D341Med (cell line): ENCODE results near the gene NDUFB8.
"Not testable (repeated sequence)": the region's sequence is repeated elsewhere in the genome, so short reads cannot be mapped to it uniquely, and the experiment has no call there.

Experiments used
- DNase-seq: peaks from one replicate; pipeline ENCODE4 v3.0.0; 2012; ENCODE audit warnings: low spot score

Gene NDUFB8

DNA sequence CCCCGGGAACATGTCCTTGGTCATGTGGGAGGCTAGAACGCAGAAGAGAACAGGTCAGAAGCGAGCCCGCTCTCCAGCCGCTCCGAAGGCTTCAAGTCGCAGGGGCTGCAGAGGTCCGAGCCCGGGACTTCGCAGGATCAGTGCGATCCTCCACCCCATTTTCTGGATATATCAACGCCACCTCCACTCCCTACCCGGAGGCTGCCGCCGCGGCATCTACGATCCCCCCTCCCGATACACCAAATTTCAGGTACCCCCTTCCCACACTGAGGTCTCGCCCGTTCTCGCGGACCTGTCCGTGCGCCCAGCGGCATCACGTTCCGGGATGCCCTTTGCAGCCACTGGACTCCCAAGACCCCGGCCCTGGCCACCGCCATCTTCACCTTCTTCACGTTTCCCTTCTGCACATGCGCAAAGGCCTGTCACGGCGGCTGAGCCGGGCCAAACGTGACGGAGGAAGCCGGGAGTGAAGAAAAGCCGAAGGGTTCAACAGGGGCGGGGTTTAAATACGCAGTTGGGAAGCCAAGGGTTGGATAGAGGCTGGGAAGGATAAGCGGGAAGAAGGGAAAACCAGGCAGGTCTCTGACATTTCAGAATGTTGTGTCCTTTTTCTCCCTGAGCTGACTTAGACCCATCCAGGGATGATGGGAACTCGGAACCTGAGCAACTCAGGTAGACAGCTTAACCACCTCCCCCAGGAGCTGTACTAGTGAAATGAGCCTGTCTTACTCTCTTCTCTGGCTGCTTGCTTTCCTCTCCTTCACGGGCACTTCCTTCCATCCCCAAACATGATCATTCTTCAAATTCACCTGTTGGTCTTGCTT, at the start of gene NDUFB8:
NDUFB8 (minus strand) TSS at position 397 of the 824 bp plus-strand sequence; CDS start at position 377, 20 bp downstream.
- peak; percentile 84 for DNase-seq

DNA sequence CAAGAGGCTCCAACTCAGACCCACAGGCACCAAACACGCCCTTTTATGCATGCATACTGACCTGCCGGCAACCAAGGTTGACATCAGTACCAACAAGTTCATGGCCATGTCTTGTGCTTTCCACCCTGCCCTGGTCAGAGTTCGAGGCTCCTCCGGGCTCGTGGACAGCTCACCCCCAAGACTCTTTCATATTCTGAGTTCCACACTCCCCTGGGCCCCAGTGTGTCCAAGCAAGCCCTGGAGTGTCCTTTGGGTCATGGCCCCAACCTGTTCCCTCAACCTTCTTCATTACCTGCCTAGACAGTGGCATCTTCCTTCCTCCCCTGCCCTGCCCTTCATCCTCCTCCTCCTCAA, 46.6 kb upstream of the NDUFB8 start:
- no peak for DNase-seq

DNA sequence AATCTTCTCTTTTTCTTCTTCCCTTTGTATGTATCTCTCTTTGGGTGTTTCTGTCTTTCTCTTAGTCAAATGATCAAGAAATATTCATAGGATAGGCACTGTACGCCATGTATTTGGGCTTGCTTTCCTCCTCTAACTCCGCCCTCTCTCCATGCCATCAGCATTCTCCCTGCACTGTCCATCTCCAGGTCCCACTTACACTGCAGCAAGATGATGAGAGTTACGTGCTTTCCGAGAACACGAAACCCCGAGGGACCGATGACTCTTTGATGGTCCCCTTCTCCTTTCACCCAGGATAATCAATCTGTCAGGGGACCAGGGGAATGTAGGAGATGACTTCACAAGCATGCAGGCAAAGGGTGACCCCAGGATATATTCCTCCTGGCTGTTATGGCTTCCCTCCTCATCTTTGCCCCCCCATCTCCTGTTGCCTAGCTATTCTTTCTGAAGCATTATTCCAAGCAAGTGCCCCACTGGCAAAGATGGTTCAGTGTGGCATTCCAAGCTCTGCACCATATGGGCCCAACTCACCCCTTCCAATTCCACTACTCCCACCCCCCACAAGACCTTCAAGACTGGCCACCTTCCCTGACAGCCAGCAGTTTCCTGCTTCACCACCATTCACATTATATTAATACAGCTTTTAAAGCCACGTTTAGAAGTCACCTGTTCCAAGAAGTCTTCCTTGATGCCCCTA, 46.1 kb upstream of the NDUFB8 start:
- DNase-seq, result no peak

DNA sequence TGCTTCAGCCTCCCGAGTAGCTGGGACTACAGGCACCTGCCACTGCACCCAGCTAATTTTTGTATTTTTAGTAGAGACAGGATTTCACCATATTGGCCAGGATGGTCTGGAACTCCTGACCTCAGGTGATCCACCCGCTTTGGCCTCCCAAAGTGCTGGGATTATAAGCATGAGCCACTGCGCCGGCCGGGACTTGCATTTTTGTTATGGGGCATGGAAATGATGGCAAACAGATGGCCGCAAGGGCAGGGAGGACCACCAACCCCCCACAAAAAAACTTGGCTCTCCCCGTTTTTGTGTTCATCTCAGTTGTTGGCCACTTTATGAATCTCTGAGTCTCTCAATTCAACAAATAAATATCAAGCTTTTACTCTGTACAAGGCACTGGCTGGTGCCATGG, 45.5 kb upstream of the NDUFB8 start:
- DNase-seq, result not testable (repeated sequence)

DNA sequence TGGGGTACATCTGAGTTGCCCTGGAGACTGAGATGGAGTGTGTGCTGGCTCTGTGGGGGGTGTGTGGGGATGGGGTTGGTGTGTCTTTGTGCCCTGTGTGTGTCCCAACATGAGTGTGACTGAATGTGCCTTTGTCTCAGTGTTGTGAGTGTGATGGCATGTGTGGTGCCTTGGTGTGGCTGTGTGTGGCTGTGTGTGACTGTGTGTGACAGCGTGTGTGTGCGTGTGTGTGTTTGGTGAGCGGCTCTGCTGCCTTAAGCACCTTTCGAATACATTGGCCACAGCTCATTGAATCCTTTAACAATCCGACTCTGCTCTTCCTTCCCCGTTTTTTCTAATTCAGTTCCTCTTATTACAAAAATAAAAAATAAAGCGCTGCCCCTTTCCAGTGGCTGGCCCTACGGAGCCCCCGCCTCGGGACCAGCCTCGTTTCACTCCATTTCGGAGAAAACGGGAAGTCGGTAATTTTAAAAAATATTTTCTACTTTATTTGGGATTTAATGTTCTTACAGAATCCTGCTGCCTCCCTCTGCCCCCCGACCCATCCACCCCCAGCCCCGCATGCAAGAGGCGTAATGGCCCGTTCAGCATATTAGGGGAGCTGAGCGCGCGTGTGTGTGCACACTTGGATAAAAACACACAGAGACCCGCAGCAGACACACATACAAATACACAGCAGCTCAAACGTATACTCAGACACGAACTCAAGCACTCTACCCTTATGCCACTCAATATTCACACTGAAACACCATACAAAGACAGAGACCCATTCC, 41.6 kb upstream of the NDUFB8 start:
- DNase-seq, result no peak

DNA sequence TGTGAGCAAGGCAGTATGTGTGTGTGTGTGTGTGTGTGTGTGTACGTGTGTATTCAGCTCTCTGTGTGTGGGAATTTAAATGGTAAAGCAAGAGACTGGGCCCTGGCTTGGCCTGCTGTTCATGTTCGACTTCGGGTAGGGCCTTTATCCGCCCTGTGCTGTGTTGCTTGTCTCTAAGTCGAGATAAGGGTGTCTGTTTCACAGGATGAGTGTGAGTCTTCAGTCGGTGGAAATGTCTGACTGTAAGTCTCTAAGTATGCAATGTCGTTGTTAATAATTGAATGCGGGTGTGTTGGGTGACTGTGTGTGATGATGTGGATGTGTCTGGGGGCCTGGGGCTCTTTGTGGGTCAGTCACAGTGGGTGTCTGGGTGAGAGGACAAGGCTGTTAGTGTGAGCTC, 40.8 kb upstream of the NDUFB8 start:
- DNase-seq, result no peak

DNA sequence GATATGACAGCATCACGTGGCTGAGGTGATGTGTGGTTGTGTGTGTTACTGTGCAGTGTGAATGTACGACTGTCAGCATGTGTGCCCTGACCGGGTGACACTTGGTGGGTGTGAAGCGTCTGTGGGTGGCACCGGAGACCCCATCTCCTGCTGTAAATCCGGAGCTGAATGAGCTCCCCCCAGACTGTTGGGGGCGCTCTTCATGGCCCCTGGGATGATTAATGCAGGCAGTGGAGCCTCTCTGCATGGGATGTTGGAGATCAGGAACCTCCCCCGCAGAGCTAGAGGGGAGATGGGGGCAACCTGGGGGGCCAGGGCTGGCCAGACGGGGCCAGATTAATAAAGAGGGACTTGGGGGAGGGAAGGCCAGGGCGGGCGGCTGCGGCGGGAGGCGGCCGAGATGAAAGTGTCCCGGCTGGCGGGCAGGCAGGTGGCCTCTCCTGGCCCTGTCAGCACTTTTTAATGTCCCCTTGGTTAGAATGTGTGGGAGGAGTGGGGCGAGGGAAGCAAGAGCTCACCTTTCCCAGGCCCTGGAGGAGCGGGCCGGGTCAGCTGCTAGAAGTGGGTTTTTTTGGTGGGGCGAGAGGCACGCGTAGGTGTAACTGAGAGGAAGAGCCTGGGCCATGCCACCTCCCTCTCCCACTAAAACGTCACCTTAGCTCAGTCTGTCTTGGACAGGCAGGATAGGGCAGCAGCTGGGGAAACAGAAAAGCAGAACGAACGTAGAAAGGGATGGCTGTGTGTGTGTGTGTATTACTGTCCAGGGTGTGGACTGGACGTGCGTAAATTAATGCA, 40.2 kb upstream of the NDUFB8 start:
- no peak for DNase-seq

DNA sequence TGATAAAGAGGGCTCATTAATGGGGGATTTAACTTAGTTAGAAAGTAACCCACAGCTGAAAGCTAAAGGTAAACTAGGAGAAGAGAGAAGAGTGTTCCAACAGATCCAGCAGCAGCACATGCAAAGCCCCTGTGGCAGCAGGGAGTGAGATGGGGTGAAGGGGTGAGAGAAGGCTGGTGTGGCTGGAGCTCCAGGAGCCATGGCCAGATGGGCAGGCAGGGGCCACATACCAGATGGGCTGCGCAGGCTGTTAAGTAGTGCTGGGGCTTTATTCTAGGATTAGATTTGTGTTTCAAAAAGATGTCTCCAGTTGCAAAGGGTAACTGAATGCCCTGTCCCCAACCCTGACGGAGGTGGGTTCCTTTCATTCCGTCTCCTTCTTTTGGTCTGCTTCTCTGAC, 39.2 kb upstream of the NDUFB8 start:
- DNase-seq, result peak; percentile 0

DNA sequence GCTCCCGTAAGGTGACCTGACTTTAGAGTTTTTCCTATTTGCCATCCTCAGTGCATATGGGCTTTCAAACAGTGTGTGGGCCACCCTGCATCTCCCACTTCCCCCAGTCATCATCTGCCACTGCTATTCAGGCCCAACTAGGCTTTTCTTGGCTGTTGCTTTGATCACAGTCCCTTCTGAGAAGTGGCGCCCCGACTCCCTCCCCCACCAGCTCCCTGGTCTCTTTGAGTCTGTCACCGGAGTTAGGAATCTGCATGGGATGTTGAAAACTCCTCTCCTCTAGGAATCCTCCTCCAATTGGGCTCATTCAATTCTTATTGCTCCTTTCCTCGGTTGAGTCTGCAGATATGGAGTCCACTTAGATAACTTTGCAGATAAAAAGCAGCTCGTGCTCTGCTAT, 38.2 kb upstream of the NDUFB8 start:
- DNase-seq, result peak; percentile 0

DNA sequence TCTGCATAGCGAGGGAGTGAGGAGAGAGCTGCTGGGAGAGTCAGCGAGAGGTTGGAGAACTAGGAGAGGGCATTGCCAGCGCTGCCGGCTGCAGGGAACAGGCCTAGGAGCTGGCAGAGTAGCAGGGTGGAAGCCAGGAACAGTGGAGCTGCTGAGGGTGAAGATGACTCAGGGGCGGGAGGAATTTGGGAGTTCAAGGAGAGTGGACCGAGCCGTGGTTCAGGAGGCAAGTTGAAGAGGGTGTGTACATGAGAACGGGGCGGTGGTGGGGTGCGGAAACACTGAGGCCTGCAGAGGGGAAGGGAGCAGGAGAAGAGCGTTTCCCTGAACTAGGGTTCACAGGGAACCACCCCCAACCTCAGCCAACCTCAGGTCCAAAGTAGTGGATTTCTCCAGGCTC, 37.6 kb upstream of the NDUFB8 start:
- DNase-seq, result no peak

DNA sequence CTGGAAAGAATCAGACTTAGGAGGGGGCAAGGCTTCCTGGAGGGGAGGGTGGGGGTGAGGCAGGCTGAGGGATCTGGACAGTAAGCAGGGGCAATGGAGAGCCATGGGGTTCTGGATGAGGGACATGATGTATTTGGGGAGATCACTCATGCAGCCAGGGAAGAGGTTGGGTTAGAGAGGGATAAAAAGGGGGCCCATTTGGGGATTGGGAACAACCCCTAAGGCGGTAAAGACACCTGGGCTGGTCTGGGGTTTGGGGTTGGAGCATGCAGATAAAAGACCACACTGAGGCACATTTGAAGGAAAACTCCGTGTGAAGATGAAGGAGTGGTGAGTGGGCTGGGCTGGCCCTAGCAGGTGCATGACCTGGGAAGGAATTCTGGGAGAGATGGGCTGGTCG, 36.9 kb upstream of the NDUFB8 start:
- DNase-seq, result no peak

DNA sequence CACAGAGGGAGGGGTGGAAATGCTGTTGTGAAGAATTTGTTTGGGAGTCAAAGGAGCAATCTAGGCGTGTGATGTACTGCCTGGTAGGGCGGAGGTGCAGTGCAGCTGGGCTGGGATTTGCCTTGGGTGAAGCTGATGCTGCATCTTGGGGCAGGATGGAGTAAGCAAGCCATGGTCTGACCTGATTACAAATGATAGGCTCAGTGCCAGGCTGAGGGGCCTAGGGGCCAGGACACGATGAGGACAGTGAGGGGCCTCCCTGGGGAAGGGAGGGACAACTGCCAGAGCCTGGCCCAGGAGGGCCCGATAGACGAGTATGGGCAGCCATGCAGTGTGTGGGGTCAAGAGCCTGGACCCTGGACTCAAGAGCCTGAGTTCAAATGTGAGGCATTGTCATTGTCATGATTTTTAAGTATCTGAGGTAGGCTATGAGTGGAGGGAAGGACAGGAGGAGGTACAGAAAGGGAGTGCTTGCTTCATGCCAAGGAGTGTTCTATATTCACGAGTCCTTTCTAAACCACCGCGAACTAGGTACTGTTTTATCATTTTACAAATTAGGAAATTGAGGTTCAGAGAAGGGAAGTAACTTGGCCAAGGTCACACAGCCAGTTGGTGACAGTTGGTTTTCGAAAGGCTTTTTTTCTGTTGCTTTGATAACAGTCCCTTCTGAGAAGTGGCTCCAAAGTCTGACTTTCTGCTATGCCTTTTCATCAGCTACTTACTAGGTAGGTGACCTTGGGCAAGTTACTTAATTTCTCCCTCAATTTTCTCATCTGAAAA, 35.7 kb upstream of the NDUFB8 start:
- no peak for DNase-seq

DNA sequence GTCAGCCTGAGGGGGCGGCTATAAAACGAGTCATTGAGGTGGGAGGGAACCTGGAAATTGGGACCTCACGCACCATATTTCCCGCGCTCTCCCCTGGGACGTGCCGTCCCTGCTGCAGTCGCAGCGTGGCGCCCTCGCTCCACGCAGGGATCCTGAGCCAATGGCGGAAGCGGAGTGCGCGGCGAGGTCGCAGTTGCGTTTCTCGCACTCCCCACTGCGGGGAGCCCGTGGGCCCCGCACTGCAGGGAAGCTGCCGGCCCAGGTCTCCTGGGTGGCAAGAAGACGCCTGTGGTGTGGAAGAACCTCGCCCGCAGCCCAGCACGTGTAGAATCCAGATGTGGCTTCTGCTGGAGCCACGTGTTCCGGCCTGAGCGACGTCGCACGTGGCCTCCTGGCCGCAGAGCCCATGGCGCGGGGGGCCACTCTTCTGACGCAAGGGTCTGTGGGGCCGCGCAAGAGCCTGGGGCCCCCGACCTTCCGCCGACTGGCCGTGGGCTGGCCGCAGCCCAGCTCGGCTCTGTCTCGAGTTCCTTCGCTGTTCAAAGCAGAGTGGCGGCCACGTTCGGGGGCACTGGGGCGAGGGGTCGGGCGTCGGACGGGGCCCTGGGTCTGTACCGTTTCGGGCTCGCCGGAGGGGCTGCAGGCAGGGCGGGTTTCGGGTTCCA, 32.5 kb upstream of the NDUFB8 start:
- peak; percentile 89 for DNase-seq

DNA sequence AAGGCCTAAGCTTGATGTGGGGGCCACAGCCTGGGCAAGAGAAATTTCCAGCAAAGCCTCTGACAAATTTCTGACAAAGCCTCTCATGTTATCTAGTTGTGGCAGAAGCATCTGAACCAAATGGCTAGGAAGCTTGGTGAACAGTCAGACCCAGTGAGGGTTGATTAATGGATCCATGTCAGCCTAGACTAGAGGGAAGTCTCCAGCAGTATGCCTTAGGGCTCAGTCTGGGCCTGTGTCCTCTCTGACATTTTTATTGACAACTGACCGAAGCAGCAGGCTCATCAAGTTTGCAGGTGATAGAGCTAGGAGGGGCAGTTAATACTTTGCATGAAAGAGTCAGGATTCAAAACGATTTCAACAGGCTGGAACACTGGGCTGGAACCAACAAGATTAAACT, 31.3 kb upstream of the NDUFB8 start:
- DNase-seq, result no peak

DNA sequence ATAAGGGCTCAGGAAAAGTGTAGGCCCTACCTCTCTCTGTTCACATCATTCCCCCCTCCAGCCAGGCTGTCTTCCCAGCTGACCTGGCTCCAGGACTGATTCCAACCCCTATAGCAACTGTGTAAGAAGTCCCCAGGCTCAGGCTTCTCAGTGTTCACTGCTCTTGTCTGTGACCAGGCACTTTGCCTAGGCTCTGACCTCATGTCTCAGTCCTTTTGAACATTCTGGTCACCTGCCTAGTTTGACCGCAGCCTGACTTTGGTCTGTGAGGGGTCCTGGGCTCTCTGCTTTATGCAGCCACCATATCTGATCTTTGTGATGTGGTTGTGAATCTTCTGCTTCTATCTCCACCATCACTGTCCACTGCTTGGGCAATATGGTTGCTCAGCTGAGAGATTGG, 30.6 kb upstream of the NDUFB8 start:
- no peak for DNase-seq

DNA sequence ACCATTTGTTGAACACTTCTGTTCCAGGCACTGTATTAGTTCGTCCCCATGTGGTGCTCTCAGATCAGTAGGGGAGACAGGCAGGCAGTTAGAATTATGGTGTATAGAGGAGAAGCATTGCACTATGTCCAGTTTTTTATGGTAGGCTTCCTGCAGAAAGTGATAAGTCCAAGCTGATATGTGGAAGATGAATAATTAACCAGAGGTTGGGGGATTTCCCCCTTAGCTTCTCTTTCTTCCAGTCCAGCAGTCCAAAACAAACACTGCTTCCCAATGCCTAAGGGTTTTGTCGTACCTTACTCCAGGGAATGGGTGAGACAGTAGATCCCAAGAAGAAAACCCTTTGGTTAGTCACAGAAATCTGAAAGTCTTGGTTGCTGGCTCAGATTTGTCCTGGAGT, 25.2 kb upstream of the NDUFB8 start:
- no peak for DNase-seq

DNA sequence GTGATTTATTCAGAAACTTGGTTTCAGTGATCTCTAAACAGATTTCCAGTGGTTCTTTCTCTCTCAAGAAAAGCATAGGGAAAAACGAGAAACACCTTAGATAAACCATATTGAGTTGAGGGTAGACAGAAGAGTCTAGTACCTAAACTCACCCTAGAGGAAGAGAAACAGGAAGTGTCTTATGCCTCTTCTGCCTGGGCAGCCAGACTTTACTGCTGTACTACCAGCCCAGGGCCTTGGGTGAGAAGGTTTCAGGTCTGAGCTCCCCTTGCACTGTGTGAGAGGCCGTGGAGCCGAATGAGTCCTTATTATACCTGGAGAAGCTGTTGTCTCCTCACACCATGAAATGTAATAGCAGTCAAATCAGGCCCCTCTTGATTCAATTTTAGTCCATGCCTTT, 24.3 kb upstream of the NDUFB8 start:
- DNase-seq, result no peak

DNA sequence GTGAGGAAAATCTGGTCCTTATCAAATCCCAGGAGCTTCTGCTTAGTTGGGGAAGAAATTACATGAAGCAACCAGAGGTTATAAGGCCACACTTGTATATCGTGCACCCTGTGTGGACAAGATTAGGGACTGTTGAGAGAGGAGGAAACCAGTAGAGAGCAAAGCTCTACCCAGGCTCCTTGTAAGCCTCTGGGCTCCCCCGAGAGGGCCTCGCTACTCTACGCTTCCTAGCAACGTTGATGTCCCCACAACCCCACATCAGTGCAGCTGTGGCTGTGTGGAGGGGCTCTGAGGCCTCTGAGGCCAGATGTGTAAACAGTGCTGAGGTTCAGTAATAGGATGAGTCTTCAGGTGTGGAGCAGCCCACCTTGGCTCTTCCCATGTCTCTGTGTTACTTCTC, 22.1 kb upstream of the NDUFB8 start:
- no peak for DNase-seq

DNA sequence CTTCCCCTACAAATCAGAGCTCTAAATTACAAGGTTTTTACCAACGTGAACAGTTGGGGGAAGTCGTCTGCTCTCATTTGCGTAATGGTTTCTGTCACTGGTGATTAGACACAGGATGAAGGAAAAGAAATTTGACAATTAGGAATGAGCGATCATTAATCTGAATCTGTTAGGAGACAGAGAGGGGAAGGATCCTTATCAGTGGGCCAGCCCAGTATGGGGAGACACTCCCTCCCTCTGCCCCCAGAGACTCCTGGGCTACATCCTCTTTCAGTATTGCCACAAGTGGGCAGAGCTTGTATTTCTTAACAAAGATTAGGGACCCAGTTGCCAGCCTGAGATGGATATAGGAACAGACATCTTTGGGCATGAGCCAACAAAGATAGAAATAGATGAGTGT, 21.5 kb upstream of the NDUFB8 start:
- DNase-seq, result no peak

DNA sequence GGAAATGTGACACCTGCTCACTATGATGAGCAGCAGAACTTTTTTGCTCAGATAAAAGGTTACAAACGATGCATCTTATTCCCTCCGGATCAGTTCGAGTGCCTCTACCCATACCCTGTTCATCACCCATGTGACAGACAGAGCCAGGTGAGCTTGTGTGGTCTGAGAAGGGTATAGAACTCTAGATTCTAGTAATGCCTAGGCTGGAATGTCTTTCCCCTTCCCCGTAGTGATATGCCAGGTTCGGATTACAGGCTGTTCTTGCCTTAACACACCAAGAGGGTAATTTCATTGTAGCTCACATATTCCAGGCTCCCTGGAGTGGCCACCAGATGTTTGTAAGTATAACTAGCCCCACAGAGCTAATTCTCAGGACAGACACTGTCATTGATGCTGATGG, 15.3 kb upstream of the NDUFB8 start:
- DNase-seq, result no peak

DNA sequence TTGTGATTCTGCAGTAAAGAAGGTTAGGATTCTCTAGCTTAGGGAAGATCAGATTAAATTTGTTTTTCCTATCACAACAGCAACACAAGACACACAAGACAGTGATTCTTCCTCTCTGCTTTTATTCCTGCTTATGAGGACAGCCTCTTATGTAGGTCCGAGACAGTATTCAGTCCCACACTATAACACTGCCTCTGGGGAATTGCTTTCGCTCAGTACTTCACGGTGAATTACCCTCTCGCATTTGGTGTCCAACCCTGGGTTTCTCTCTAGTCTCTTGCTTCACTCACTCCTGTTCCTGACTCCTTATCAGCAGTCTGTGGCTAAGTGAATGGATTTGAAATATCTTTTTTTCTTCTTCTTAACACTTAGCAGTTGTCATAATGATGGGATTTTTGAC, 7.8 kb upstream of the NDUFB8 start:
- DNase-seq, result no peak
